ENCODE data around the gene ST3GAL3.

The ST3GAL3 gene

GRCh38 chr1:43873851-43874250 is 166.5 kb downstream of the ST3GAL3 start:
- TF ChIP-seq CTCF (IDR thresholded peaks at IDR 0.05) = no peak

GRCh38 chr1:43874716-43875115 is 167.4 kb downstream of the ST3GAL3 start:
- TF ChIP-seq CTCF (IDR thresholded peaks at IDR 0.05) = no peak

- TF ChIP-seq CTCF (IDR thresholded peaks at IDR 0.05) = no peak
Measured at GRCh38 chr1:43875331-43875730, 168.0 kb downstream of the ST3GAL3 start.

- no peak for TF ChIP-seq CTCF (IDR thresholded peaks at IDR 0.05)
Measured at GRCh38 chr1:43877101-43877500, 169.8 kb downstream of the ST3GAL3 start.

- no peak for TF ChIP-seq CTCF (IDR thresholded peaks at IDR 0.05)
Measured at GRCh38 chr1:43878440-43878839, 171.1 kb downstream of the ST3GAL3 start.

GRCh38 chr1:43878854-43879253 is 171.5 kb downstream of the ST3GAL3 start:
- TF ChIP-seq CTCF (IDR thresholded peaks at IDR 0.05) = no peak

- no peak for TF ChIP-seq CTCF (IDR thresholded peaks at IDR 0.05)
Measured at GRCh38 chr1:43879414-43879813, 172.1 kb downstream of the ST3GAL3 start.

GRCh38 chr1:43879996-43880395 is 172.7 kb downstream of the ST3GAL3 start:
- TF ChIP-seq CTCF (IDR thresholded peaks at IDR 0.05) = no peak

Data from LNCAP (cell line).